GM19467 (cell line): ENCODE measurements around the gene PSMB8.
A peak's percentile ranks its signal among the peaks of the same experiment; 100 is the strongest.
"Not testable (repeated sequence)": the region's sequence is repeated elsewhere in the genome, so short reads cannot be mapped to it uniquely, and the experiment has no call there.

ENCODE experiments used
- ATAC-seq: cut with Tn5 transposase; IDR thresholded peaks from one replicate; pipeline ENCODE4 v1.9.1; 2021; ENCODE audit warnings: mild to moderate bottlenecking, moderate library complexity; ENCODE audit not compliant: unreplicated experiment

Gene PSMB8

DNA sequence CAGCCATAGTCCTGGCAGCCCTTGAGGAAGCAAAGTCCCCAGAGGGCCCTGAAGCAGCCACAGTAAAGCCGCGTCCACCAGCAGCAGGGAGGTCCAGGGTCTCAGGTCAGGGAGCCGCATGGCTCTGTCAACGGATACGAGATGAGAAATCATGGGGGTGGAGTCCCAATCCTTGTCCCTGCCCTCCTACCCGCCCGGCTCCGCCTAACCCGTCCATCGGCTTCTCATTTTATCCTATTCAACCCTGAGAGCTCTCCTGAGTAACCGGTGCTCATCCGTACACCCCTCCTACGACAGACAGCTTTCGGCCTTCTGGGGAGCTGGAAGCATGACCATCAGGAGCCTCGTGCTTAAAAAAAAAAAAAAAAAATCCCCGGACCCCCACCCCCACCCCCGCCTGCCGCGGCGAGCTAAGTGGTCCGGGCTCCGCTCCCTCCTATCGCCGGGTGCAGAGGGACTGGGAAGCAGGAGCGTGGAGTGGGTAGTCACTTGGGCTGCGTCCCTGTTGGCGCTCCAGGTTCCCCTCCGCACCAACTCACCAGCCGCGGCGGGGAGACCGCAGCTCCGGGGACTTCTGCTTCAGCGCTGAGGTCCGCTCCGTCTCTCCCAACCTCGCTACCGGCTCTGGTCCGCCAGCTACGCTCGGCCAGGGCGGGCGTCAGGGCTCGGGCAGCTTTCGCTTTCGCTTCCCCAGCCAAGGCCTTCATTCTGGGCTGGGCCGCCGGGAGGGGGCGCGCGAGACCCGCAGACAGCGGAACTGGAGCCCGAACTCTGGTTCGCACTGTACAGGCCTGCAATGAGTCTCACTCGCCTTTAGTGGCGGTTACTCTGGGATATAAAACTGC is 5.5 kb downstream of the PSMB8 start, which contains the start of gene TAP2:
Gene TAP2 (minus strand): TSS at position 626 of the 845 bp plus-strand sequence. CDS start 506 bp downstream, at position 120.
- peak; percentile 71 for ATAC-seq

DNA sequence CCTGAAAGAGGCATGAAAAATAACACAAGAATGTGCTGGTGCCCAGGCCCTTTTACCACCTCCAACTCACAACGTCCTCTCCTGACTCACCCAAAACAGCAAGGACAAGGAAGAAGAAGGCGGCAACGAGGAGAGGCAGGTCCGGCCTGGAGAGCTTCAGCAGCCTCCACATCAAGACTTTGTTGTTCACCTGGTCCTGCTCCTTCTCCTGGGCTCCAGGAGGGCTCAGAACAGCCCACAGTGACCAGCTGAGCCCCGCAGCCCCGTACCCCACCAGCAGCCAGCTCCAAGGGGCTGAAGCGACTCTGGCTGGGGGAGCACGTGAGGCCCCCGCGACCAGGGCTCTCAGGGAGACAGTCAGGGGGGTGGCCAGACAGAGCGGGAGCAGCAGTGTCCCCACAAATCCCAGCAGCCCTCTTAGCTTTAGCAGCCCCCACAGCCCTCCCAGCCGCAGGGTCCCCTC is 6.2 kb downstream of the PSMB8 start:
- ATAC-seq = no peak

DNA sequence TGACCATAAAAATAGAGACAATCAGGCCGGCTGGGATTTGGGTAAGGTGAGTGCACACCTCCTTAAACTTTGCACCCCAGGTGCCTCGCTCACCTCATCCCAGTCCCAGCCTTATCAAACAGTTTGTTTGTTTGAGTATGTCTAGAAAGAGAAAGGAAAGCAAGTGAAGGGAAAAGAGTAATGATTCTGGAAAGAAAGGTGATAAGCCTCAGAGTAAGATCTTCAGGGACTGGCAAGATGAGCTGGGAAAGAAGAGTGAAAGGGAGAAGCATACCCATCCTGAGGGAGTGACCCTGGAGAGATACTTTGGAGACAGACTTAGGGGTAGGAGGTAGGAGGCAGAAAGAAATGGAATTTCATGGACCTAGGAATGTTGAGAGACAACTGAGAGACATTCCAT is 7.0 kb downstream of the PSMB8 start:
- ATAC-seq = no peak

DNA sequence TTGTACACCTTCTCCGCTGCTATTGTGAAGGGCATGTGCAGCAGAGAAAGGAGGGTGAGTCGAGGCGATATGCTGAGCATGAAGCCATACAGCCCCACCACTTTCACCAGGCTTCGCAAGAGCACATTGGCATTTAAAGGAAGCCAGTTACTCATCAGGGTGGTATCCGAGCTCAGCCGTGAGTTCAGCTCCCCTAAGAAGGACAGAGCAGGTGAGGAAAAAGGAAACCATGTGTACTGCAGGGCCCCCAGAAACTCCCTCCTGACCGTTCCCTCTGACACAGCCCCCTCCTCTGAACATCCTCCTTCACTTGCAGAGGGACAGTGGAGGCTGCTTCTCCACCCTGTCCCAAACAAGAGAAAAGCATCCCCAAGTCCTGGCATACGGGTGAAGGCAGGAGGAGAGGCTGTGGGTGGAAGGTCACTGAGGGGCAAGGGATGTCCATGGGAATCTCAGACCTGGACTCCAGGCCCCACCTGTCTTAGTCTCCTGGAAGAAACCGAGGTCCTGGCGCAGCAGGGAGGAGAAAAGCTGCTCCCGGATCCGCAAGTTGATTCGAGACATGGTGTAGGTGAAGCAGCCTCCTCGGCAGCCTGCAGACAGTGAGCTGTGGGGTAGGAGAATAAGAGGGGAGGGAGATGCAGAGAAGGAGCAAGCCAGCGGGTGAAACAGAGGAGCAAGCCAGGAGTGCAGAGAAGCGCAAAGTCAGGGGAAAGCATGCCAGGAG is 8.5 kb downstream of the PSMB8 start:
- ATAC-seq = no peak

DNA sequence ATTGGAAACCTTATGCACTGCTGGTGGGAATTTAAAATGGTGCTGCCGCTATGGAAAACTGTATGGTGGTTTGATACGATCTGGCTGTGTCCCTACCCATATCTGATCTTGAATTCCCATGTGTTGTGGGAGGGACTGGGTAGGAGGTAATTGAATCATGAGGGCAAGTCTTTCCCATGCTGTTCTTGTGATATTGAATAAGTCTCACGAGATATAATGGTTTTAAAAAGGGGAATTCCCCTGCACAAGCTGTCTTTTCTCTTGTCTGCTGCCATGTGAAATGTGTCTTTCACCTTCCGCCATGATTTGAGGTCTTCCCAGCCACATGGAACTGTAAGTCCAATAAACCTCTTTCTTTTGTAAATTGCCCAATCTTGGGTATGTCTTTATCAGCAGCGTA is 10.2 kb downstream of the PSMB8 start:
- ATAC-seq = no peak

DNA sequence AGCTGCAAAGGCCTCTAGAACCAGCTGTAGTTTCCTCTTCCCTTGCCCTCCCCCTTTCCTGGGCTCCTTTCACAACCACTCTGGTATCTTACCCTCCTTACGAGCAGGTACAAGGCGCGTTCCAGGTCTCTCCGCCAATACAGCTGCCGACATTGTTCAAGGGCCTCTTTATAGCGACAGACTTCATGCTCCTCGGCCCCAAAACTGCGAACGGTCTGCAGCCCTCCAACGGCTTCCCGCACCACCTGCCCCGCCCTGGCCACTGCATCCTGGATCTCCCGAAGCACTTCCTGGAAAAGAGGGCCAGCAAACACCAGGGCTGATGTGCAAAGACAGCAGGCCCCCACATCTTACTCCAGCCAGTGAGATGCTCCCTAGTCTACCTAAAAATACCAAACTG is 11.3 kb downstream of the PSMB8 start:
- no peak for ATAC-seq

DNA sequence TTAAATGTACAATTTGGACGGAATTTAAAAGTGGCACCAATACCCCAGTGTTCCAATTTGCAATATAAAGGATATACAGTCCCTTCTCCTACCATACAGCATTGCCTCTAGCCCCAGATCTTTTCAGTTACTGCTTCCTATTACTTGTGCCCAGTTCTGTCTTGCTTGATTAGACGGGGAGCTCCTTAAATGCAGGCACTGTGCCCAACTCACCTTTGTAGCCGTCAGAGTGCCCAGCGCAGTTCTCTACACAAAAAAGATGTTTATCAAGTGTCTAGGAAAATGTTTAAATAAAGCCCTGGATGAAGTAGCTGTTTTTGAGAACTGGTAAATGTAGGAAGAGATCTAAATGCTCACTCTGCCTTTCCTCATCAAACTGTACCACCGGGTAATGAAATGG is 12.9 kb downstream of the PSMB8 start:
- ATAC-seq = no peak

DNA sequence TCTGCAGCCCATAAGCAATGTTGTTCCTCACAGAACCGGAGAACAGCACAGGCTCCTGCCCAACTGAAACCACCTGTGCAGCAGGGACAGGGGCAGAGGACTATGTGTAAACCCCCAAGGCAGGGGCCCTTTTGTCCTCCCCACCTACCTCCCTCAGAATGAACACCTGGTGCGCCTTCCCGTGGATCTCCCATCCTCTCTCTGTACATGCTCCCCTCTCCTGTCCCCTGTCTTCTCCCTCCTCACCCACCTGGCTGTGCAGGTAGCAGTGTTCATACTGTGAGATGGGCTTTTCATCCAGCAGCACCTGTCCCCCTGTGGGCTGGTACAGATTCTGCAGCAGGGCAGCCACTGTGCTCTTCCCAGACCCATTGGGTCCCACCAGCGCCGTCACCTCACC is 13.8 kb downstream of the PSMB8 start:
- no peak for ATAC-seq

DNA sequence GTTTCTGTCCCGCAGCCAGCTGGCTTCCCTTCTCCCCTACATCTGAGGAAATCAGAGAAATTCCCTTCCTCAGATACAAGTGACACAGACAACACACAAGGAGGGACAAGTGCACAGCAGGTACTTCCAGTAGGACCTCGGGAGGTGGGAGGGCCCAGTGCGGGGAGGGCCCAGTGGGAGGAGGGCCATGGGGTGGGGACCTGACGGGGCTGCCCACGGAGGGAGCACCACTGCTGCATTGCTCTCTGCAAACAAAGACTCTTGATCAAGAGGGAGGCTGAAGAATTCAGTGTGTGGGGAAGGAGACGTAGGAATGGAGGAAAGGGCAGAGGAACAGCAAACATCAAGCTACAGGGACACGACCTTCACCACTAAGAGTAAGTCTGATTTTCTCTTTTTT is 14.4 kb downstream of the PSMB8 start:
- no peak for ATAC-seq

DNA sequence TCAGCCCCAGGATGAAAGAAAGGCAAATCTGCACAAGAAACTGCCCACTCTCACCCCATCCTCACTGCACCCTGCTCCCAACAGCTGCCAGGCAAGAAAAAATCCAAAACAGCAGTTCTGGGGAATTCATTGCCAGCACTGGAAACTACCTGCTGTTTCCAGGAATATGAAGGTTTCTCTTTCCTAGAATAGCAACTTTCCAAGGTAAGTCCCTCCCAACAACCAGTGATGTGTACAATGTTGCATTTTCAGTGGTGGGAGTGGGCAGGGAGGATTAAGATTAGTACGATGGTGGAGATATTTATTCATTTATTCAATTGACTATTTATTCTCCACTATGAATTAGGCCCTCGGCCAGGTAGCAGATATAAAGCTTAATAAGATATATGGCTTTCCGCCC is 16.8 kb downstream of the PSMB8 start:
- no peak for ATAC-seq

DNA sequence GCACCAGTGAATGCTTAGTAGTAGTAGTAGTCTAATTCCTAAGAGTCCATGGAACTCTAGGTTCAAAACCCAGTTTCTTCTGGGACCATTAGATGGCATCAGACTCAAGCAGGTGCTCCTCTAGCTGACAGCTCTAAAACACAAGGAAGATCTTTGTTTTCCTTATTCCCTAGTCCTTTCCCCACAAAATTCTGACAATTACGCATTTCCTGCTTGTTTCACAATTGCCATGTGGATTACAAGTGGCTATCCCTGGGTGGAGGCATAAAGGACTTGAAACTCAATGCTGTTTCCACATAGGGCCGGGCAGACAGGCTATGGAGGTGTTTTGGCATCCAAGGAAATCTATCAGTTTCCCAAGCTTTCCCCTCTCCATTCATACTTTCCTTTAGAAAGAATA is 17.9 kb downstream of the PSMB8 start:
- ATAC-seq = no peak

DNA sequence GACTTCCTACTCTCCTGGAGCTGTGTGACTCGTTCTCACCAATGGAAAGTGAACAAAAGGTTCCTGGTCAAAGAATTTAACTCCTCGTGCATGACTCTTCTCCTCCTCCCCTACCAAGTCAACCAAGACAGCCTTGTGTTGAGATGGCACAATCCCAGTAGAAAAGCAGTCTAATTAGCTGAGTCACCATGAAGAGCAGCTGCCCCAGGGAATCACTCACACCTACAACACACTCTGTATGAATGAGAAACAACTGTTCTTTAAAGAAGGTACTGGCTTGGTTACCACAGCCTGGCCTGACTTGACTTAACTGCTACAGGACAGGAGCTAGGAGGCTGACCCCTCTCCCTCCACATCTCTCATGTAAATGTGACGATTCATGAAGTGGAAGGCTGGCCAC is 24.1 kb downstream of the PSMB8 start:
- ATAC-seq = no peak

DNA sequence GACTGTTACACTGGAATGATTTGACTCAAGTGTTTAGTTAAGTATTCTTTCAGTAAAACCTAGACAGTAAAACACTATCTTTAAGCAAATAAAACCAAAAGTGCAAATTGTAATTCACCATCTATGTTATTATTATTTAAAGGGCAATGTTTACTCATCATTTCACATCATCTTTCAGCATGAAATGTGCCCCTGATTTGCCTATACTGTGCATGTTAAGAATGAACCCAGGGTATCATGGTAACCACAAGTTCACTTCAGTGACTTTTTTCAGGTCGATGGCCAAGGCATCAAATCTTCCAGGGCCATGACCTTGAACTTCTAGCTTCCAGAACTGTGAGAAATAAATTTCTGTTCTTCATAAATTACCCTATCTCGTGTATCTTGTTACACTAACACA is 25.0 kb downstream of the PSMB8 start:
- ATAC-seq = no peak

DNA sequence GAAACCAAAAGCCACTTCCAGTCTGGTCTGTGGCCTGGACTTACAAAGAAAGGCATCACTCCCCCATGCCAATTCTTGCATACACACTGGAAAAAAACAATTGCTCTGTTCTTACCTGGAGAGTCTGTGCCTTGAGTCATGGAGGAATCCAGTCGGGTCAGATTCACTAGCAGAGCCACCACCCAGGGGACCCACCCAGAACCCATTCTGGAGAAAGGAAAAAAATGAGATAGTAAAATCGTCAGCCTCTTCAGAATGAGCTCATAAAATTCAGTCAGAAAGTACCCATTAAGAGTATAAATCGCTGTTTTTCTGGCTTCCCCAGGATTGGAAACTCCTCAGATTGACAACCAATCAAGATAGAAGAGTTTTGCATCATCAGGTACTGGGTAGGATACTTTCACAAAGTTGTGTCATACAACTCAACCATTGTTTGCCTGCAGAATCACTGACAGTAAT is 27.1 kb downstream of the PSMB8 start, which contains the start of gene HLA-DOB:
Gene HLA-DOB (minus strand): TSS at position 257 of the 459 bp plus-strand sequence. CDS start 51 bp downstream, at position 206.
- ATAC-seq = no peak

DNA sequence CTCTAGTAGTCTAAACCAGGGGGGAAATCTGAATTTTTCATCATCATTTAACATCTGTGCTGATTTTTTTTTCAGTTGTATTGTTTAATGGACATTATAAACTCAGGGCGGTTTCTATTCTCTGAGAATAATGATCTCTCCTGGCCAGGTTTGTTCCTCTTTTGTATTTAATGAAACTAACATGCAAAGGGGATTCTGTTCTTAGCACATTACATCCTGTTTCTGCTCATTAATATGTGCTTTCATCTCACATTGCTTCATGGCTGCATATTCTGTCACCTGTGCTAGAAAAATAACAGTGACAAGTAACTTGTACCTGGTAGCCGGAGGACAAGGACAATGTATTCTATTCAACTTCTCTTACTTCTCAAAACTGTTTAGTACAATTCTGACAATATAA is 27.9 kb downstream of the PSMB8 start:
- no peak for ATAC-seq

DNA sequence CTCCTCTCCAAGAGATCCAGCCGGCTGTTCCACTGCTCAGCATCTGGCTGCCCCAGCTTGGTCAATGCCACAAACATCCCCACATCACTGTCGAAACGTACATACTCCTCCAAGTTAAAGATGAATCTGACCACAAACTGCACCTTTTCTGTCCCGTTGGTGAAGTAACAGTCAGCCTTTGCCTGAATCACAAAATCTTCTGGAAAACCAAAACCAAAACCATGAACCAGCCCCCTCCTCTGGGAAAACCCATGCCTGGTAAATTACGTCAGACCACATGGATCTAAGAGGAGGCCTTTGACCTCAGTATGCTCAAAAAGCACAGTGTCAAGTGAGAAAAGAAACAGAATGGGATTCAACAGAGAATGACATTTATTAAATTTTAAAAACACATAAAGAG is 28.7 kb downstream of the PSMB8 start:
- ATAC-seq = no peak

DNA sequence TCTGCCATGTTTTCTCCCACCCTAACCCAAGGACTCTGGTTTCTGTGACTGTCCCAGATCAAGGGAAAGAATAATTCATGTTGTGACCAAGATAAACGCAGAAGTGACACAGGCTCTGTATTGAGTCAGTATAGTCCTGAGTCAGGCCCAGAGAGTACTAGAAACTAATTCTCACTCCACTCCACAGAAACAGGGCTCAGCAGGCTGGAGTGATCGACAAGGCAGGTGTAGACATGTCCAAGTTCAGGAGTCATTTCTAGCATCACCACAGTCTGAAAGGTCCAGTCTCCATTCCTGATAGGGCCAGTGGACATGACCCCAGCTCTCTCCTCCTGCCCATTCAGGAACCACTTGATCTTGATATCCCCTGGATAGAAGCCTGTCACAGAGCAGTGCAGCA is 29.7 kb downstream of the PSMB8 start:
- no peak for ATAC-seq

DNA sequence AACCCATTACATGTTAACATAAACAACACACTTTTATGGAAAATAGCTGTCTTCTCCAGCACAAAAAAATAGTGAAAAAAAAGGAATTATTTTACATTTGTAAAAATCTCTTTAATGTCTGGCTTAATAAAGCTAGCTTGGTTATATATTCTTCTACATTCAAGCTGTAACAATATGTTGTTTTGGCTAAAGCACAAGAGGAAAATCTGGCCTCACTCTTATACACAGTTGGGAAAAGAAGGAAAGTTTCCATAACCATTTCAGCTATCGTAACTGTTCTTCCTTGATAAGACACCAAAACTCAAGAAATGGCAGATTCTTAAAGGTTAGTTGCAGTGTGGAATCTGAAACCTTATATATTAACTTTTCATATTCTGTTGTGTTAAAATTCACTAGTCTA is 34.7 kb downstream of the PSMB8 start:
- ATAC-seq = no peak

DNA sequence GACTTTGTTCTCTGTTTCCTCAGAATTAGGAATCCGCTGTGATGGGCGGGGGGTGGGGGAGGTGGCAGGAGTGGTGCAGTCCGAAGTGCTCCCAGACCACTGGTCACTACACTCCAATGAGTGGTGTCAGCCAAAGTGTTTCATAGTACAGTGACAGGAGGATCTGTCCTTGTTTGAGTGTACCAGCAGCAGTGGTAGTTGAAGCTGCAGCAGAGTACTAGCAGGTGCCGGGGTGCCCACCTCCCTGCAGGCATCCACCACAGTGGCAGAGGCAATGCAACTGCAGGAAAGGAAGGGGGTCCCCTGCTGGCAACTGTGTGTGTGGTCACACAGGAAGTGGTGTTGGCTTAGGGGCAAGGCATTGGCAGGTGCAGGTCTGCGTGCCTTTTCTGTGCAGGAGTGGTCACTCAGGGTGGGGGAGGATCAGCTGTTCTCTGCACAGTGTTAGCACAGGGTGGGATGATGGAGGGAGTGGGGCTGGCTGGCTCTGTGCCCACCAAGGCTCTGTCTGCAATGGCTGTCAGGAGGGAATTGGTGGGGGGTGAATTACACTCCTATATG is 36.7 kb downstream of the PSMB8 start:
- no peak for ATAC-seq

DNA sequence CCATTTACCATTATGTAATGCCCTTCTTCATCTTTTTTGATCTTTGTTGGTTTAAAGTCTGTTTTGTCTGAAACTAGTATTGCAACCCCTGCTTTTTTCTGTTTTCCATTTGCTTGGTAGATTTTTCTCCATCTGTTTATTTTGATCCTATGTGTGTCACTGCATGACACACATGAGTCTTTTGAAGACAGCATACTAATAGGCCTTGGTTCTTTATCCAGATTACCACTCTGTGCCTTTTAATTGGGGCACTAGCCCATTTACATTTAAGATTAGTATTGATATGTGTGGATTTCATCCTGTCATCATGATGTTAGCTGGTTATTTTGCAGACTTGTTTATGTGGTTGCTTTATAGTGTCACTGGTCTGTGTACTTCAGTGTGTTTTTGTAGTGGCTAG is 38.4 kb downstream of the PSMB8 start:
- ATAC-seq = not testable (repeated sequence)

DNA sequence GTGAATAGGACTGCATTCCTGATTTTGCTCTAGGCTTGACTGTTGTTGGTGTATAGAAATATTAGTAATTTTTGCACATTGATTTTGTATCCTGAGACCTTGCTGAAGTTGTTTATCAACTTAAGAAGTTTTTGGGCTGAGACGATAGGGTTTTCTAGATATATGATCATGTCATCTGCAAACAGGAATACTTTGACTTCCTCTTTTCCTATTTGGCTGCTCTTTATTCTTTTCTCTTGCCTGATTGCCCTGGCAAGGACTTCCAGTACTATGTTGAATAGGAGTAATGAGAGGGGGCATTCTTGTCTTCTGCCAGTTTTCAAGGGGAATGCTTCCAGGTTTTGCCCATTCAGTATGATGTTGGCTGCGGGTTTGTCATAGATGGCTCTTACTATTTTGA is 40.4 kb downstream of the PSMB8 start:
- ATAC-seq = no peak

DNA sequence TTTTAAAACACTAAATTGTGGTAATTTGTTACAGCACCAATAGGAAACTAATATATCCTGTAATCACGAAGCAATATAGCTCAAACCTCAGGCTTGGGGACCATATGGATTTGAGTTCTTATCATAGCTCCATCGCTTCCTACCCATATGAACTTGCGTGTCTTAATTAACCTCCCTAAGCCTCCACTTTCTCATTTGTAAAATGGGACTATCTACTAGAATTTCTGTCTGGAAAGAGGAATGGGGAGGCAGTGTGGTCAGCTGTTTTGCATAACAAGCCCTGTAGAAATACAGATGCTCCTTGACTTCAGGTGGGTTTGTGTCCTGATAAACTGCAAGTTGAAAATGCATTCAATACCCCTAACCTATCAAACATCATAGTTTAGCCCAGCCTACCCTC is 44.1 kb downstream of the PSMB8 start:
- ATAC-seq = no peak
